ENCODE results near the gene TAL1.

DNA sequence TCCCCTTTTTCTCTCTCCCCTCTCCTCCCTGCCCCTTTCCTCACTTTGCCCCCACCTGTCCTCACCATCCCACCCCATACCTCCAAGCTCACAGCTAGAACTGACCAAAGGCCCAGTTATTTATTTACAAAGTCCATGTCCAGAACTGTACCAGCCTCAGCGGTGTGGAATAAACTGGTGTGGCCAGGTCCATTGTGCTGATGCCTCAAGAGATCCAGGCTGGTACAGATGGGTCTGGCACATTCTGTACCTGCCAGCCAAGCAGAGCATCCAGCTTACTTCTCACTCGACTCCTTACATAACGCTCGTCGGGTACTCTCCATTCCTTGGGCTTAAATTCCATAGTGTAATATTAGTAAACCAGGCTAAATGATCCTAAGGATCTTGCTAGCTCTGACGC, 54.0 kb downstream of the TAL1 start:
- TF ChIP-seq, protein P1, sequence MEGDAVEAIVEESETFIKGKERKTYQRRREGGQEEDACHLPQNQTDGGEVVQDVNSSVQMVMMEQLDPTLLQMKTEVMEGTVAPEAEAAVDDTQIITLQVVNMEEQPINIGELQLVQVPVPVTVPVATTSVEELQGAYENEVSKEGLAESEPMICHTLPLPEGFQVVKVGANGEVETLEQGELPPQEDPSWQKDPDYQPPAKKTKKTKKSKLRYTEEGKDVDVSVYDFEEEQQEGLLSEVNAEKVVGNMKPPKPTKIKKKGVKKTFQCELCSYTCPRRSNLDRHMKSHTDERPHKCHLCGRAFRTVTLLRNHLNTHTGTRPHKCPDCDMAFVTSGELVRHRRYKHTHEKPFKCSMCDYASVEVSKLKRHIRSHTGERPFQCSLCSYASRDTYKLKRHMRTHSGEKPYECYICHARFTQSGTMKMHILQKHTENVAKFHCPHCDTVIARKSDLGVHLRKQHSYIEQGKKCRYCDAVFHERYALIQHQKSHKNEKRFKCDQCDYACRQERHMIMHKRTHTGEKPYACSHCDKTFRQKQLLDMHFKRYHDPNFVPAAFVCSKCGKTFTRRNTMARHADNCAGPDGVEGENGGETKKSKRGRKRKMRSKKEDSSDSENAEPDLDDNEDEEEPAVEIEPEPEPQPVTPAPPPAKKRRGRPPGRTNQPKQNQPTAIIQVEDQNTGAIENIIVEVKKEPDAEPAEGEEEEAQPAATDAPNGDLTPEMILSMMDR (conservative IDR thresholded peaks at IDR 0.05) = no peak
- no peak for TF ChIP-seq ZFX (IDR thresholded peaks at IDR 0.05)
